Endothelial cell (in vitro differentiated cells): ENCODE data around the gene EXOC3L4. TPM values are rescaled to one million over a fixed set of nuclear protein-coding genes. Genes with fewer than 3 reads are reported as not detected.

Experiments
- DNase-seq: peaks from one replicate; pipeline ENCODE4 v3.0.0; 2021; ENCODE audit warnings: low spot score
- H3K27ac Mint-ChIP-seq: one replicate; pipeline ENCODE4 v1.8.0; 2021; ENCODE audit warnings: mixed read lengths, inconsistent platforms; ENCODE audit not compliant: unreplicated experiment
- H3K27me3 Mint-ChIP-seq: one replicate; pipeline ENCODE4 v1.8.0; 2021; ENCODE audit warnings: mild to moderate bottlenecking, moderate library complexity, mixed read lengths, inconsistent platforms; ENCODE audit not compliant: unreplicated experiment
- H3K36me3 Mint-ChIP-seq: one replicate; pipeline ENCODE4 v1.8.0; 2021; ENCODE audit warnings: mild to moderate bottlenecking, low read depth, mixed read lengths, inconsistent platforms; ENCODE audit not compliant: unreplicated experiment
- H3K4me1 Mint-ChIP-seq: one replicate; pipeline ENCODE4 v1.8.0; 2021; ENCODE audit warnings: mild to moderate bottlenecking, mixed read lengths, inconsistent platforms; ENCODE audit not compliant: unreplicated experiment
- H3K4me3 Mint-ChIP-seq: one replicate; pipeline ENCODE4 v1.8.0; 2021; ENCODE audit warnings: mild to moderate bottlenecking, mixed read lengths, inconsistent platforms; ENCODE audit not compliant: unreplicated experiment
- H3K9me3 Mint-ChIP-seq: one replicate; pipeline ENCODE4 v1.8.0; 2021; ENCODE audit warnings: mixed read lengths, inconsistent platforms; ENCODE audit not compliant: unreplicated experiment
- total RNA-seq: library from RNA; stranded (reverse); fragmentation: NEBNext Ultra II Directional; extraction: Animal tissue kit (Norgen Biotek cat#: 25700); gene quantifications from one replicate; pipeline ENCODE4 v1.2.1, GENCODE V29; 2021; ENCODE audit not compliant: unreplicated experiment
- TF ChIP-seq, protein P1 (sequence below): fragments of 200-600 bp; sonication (generic); IDR thresholded peaks from one replicate; pipeline ENCODE4 v1.5.0; 2021; ENCODE audit warnings: antibody characterized with exemption; ENCODE audit not compliant: unreplicated experiment

EXOC3L4 gene
- total RNA-seq, 1 donor from 2014 or later: not detected

DNA sequence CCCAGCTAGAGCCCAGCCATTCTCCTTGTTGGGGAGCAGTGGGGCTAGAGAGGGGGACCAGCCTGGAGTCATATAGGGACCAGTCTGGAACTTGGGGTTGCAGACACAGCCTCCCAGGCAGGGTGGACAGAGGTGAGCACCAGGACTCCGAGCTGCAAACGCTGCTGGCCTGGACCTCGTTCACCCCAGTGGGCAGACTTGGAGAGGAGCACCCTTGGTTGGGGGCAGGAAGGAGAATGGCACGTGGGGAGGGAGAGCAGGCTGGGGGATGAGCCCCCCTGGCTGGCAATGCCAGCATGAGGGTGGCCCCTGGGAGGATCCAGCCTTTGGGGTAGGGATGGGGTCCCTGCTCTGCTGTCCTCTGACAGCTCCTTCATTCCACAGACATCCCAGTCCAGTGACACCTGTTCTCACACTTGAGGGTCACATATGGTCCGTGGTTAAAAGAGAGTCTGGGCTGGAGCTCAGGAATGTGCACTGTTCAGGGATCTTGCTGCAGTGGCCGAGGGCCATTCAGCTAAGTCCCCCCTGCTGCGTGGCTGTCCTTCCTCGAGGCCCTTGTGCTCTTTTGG, 7.7 kb upstream of the EXOC3L4 start:
- H3K27me3 Mint-ChIP-seq: peaks cover 10% of the 10 kb centered on the region
- TF ChIP-seq, protein P1, sequence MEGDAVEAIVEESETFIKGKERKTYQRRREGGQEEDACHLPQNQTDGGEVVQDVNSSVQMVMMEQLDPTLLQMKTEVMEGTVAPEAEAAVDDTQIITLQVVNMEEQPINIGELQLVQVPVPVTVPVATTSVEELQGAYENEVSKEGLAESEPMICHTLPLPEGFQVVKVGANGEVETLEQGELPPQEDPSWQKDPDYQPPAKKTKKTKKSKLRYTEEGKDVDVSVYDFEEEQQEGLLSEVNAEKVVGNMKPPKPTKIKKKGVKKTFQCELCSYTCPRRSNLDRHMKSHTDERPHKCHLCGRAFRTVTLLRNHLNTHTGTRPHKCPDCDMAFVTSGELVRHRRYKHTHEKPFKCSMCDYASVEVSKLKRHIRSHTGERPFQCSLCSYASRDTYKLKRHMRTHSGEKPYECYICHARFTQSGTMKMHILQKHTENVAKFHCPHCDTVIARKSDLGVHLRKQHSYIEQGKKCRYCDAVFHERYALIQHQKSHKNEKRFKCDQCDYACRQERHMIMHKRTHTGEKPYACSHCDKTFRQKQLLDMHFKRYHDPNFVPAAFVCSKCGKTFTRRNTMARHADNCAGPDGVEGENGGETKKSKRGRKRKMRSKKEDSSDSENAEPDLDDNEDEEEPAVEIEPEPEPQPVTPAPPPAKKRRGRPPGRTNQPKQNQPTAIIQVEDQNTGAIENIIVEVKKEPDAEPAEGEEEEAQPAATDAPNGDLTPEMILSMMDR: no peak
- H3K36me3 Mint-ChIP-seq: no peaks in the 10 kb centered on the region
- no peak overlapping the region for H3K27ac Mint-ChIP-seq
- DNase-seq: no peak
- H3K4me3 Mint-ChIP-seq: no peak overlapping the region
- H3K4me1 Mint-ChIP-seq: no peaks in the 10 kb centered on the region
- H3K9me3 Mint-ChIP-seq: no peaks in the 10 kb centered on the region

GRCh38 chr14:103087343-103087835, 7.1 kb upstream of the EXOC3L4 start:
- Mint-ChIP-seq H3K9me3 (no peaks in the 10 kb centered on the region), H3K36me3 (no peaks in the 10 kb centered on the region), H3K4me1 (no peaks in the 10 kb centered on the region), H3K27ac (no peak overlapping the region), H3K27me3 (peaks cover 10% of the 10 kb centered on the region), H3K4me3 (no peak overlapping the region)
- TF ChIP-seq, protein P1: no peak
- no peak for DNase-seq

- no peak overlapping the region for H3K27ac Mint-ChIP-seq
- no peaks in the 10 kb centered on the region for H3K4me1 Mint-ChIP-seq
- no peaks in the 10 kb centered on the region for H3K9me3 Mint-ChIP-seq
- H3K36me3 Mint-ChIP-seq: no peaks in the 10 kb centered on the region
- no peak overlapping the region for H3K4me3 Mint-ChIP-seq
- H3K27me3 Mint-ChIP-seq: peaks cover 10% of the 10 kb centered on the region
- TF ChIP-seq, protein P1: no peak
- no peak for DNase-seq
Observed at GRCh38 chr14:103088921-103089320, 5.6 kb upstream of the EXOC3L4 start.

DNA sequence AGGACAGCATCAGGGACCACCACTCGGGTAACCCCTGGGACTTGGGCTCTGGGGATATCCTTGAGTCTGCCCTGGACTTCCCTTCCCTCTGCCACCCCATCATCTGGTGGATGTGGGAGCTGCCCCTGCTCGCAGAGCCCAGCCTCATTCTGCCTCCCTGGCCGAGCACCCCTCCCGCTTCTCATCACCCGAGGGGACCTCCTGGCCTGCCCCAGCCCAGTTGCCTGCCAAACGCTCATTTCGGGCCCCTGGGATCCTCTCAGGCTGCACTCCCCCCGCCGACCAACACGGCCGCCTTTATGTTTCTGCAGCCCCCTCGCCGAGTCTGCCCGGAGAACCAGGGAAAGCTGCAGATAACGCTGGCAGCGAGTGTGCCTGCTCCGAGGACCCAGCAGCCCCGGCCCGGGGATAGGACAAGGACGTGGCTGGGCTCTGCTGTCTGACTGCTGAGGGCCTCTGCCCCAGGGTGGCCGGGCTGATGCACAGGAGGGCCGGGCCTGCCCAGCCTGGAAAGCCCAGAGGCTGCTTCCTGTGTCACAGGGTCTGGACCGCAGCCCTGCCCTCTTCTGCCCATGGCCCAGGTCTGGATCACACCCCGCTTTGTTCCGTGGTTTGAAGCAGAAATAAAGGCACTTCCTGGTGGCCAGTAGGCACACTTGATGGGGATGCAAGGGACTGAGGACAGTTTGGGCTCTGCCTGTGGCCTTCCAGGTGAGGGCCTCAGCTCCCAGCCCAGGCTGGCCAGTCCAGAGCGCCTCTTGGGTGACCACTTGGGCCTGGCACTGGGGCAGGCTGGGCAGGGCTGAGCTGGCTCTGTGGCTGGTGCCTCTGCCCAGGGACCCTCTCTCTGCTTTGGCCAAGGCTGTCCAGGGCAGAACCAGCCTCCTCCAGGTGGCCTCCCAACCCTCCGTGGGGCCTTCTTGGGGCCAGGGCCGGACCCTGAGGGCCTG, 4.9 kb upstream of the EXOC3L4 start:
- DNase-seq: no peak
- no peaks in the 10 kb centered on the region for H3K4me1 Mint-ChIP-seq
- peaks cover 7% of the 10 kb centered on the region for H3K27me3 Mint-ChIP-seq
- TF ChIP-seq, protein P1: no peak
- H3K36me3 Mint-ChIP-seq: no peaks in the 10 kb centered on the region
- no peak overlapping the region for H3K4me3 Mint-ChIP-seq
- no peak overlapping the region for H3K27ac Mint-ChIP-seq
- H3K9me3 Mint-ChIP-seq: no peaks in the 10 kb centered on the region

DNA sequence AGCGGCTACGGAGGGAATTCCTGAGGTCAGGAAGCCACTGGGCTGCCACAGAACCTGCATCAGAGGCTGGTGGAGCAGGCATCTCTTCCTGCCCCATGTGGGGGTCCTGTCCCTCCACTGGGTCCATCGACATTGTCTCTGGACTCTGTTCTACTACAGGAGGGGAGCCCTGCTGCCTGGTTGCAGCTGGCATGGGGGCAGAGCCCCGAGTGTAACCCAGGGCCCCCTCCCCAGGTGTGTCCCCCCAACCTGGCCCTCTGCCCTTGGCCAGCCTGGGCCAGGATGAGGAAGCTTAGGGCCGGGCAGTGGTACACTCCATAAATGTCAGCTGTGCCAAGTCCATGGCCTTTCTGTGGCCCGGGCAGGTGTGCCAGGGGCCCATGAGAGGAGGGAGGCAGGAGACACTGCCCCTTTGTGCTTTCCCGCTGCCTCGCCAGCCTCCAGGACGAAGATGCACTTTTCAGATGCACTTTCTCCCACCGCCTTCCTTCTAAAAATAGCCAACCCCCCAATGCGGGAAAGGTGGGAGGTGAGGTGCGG, 4.0 kb upstream of the EXOC3L4 start:
- no peaks in the 10 kb centered on the region for H3K36me3 Mint-ChIP-seq
- DNase-seq: no peak
- H3K27me3 Mint-ChIP-seq: peaks cover 7% of the 10 kb centered on the region
- H3K4me1 Mint-ChIP-seq: no peaks in the 10 kb centered on the region
- H3K4me3 Mint-ChIP-seq: no peak overlapping the region
- no peaks in the 10 kb centered on the region for H3K9me3 Mint-ChIP-seq
- H3K27ac Mint-ChIP-seq: no peak overlapping the region
- TF ChIP-seq, protein P1: no peak
